Kidney (tissue), 14 donors: Measurements from ENCODE around the gene CYBRD1. TPM values are rescaled to one million over a fixed set of nuclear protein-coding genes. Genes with fewer than 3 reads are reported as not detected.
A peak's percentile ranks its signal among the peaks of the same experiment; 100 is the strongest.

ENCODE experiments used
- DNase-seq, 5 donors: peaks; one replicate each; pipeline ENCODE4 v3.0.0-alpha.2; 2013 to 2020
- FAIRE-seq: peaks from 2 replicates; lab custom pipeline; 2012; peaks lifted over from hg19 to GRCh38; lab: Jason Lieb, UNC
- H3K27ac ChIP-seq, 2 donors: one replicate each; pipeline ENCODE4 v1.7.0; 2013; ENCODE audit warnings: low read depth in 2 of 2, low read length in 2 of 2, inconsistent platforms in 1 of 2
- H3K27me3 ChIP-seq: one replicate; pipeline ENCODE4 v1.7.1; 2013; ENCODE audit warnings: low read length, inconsistent platforms; ENCODE audit not compliant: control insufficient read depth, insufficient read depth
- H3K36me3 ChIP-seq, 3 donors: one replicate each; pipeline versions ENCODE4 v1.7.0 to v1.7.1; 2013; ENCODE audit warnings: low read length in 3 of 3, control low read depth in 1 of 3, inconsistent platforms in 1 of 3; ENCODE audit not compliant: insufficient read depth in 3 of 3, control insufficient read depth in 2 of 3
- H3K4me1 ChIP-seq, 3 donors: one replicate each; pipeline versions ENCODE4 v1.7.0 to v1.7.1; 2013; ENCODE audit warnings: low read length in 3 of 3, inconsistent platforms in 1 of 3, low read depth in 1 of 3; ENCODE audit not compliant: control insufficient read depth in 2 of 3, insufficient read depth in 2 of 3
- H3K4me3 ChIP-seq, 3 donors: one replicate each; pipeline versions ENCODE4 v1.7.0 to v1.8.1; 2013; ENCODE audit warnings: low read length in 3 of 3, control low read depth in 1 of 3, inconsistent platforms in 1 of 3
- H3K9ac ChIP-seq, 3 donors: one replicate each; pipeline versions ENCODE4 v1.7.0 to v1.7.1; 2013; ENCODE audit warnings: low read length in 3 of 3, control low read depth in 1 of 3, inconsistent platforms in 1 of 3
- H3K9me3 ChIP-seq, 3 donors: one replicate each; pipeline versions ENCODE4 v1.7.0 to v1.7.1; 2013; ENCODE audit warnings: low read length in 3 of 3, control low read depth in 1 of 3, inconsistent platforms in 1 of 3; ENCODE audit not compliant: control insufficient read depth in 2 of 3, insufficient read depth in 1 of 3
- intact Hi-C: fragments of 100-400 bp; cut with DNase I; formaldehyde crosslinking; loops from one replicate; pipeline ENCODE4 v1.11.1; 2022
- polyA plus RNA-seq: library from polyadenylated mRNA; stranded (reverse); fragments of 350-450 nt; fragmentation: Illumina TruSeq; extraction: RNeasy Lipid Tissue Mini Kit (QIAGEN cat#74804); gene quantifications from one replicate; pipeline ENCODE4 v1.2.3, GENCODE V29; 2014; ENCODE audit warnings: low read depth, low replicate concordance; ENCODE audit not compliant: insufficient read depth
- total RNA-seq: library from RNA; stranded (reverse); fragmentation: NEBNext Ultra II Directional; extraction: Animal tissue kit (Norgen Biotek cat#: 25700); gene quantifications from one replicate; pipeline ENCODE4 v1.2.1, GENCODE V29; 2021
- TF ChIP-seq, protein P1 (sequence below): IDR thresholded peaks from 3 replicates; pipeline ENCODE4 v1.5.1; 2012; ENCODE audit warnings: mild to moderate bottlenecking, moderate library complexity, borderline replicate concordance; ENCODE audit not compliant: insufficient read depth; ENCODE audit errors: extremely low read depth
- donor health status: control.
- donor health status: control.
- donor health status: control.
- donor health status: control.
- donor health status: control.
- donor health status: DM: yes; HTN: yes; CAD: no.
- donor health status: Normal renal cell carcinoma (clear cell type).

The CYBRD1 gene
- total and polyA plus RNA-seq, 2 donors from 2014 or later = 17.7 to 57.3 TPM

DNA sequence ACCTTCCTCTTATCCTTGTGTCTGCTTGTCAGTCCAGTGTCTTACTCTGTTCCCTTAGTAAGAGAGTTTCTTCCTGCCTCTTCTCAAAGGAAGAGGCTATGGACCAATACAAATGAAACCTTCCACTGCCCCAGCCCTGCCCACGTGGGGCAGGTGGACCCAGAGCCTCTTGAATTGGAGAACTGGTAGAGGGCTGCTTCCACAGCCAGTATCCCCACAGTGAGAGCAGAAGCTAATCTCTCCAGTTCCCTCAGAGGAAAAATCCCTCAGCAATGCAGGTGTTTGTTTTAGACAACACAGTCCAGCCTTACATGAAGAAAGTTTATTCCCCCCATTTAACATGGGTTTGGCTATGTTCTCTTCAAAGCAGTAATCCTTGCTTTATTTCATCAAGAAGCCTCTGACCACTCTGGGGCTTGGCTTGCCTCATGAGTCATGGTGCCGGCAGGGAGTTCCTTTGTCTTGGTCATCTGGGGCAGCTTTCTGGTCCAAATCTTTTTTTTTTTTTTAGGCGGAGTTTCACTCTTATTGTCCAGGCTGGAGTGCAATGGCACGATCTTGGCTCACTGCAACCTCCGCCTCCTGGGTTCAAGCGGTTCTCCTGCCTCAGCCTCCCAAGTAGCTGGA is 6.5 kb upstream of the CYBRD1 start:
- Histone ChIP-seq H3K27ac (no peak overlapping the region), H3K9ac (no peak overlapping the region), H3K36me3 (no peaks in the 10 kb centered on the region), H3K4me1 (no peaks in the 10 kb centered on the region), H3K27me3 (no peaks in the 10 kb centered on the region), H3K9me3 (no peaks in the 10 kb centered on the region), H3K4me3 (no peak overlapping the region)
- TF ChIP-seq, protein P1, sequence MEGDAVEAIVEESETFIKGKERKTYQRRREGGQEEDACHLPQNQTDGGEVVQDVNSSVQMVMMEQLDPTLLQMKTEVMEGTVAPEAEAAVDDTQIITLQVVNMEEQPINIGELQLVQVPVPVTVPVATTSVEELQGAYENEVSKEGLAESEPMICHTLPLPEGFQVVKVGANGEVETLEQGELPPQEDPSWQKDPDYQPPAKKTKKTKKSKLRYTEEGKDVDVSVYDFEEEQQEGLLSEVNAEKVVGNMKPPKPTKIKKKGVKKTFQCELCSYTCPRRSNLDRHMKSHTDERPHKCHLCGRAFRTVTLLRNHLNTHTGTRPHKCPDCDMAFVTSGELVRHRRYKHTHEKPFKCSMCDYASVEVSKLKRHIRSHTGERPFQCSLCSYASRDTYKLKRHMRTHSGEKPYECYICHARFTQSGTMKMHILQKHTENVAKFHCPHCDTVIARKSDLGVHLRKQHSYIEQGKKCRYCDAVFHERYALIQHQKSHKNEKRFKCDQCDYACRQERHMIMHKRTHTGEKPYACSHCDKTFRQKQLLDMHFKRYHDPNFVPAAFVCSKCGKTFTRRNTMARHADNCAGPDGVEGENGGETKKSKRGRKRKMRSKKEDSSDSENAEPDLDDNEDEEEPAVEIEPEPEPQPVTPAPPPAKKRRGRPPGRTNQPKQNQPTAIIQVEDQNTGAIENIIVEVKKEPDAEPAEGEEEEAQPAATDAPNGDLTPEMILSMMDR = no peak
- DNase-seq (no peak), FAIRE-seq (no peak)
- intact Hi-C loops = no loop called here

DNA sequence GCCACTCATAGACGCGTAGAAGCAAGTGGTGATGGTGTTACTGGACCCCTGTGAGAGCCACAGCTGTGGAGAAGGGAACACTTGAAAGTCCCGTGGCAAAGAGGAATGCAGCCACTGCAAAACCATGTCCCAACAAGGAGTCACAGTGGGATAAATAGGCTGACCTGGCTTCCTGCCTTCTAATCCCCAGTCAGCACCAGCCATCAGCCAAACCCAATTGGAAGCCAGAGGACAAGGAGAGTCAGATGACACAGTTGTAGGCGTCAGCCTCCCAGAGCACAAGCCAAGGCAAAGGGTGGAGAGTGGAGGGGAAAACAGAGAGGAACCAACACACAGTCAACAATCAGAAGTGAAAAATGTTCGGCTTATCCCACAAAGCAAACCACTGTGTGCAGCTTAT is 5.5 kb upstream of the CYBRD1 start:
- H3K4me1 ChIP-seq = peaks cover 0 to 3% (median 2%) of the 10 kb centered on the region in 3 donors
- no peaks in the 10 kb centered on the region for H3K9me3 ChIP-seq
- DNase-seq (no peak), FAIRE-seq (no peak)
- H3K27me3 ChIP-seq = no peaks in the 10 kb centered on the region
- H3K27ac ChIP-seq = no peak overlapping the region
- no peak overlapping the region for H3K4me3 ChIP-seq
- no peaks in the 10 kb centered on the region for H3K36me3 ChIP-seq
- no peak overlapping the region for H3K9ac ChIP-seq
- TF ChIP-seq, protein P1 = no peak
- intact Hi-C loops = no loop called here

DNA sequence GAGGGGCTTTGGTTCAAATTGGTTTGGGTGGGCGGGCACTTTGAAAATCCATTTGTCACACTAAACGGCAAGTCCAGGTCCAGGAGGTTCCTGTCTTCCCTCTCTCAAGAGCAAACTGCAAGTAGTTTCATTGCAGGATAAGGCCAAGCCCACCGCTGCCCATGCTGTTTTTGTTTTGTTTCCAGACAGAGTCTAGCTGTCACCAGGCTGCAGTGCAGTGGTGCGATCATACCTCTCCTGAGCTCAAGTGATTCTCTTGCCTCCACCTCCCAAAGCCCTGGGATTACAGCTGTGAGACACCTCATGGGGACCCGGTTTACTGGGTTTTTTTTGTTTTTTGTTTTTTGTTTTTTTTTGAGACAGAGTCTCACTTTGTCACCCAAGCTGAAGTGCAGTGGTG is 1.8 kb upstream of the CYBRD1 start:
- Histone ChIP-seq H3K9me3 (no peaks in the 10 kb centered on the region), H3K27ac (no peak overlapping the region), H3K4me1 (peaks cover 0 to 9% (median 8%) of the 10 kb centered on the region in 3 donors), H3K36me3 (no peaks in the 10 kb centered on the region), H3K9ac (no peak overlapping the region), H3K4me3 (no peak overlapping the region), H3K27me3 (no peaks in the 10 kb centered on the region)
- FAIRE-seq (no peak), DNase-seq (peak in 2 of 5 donors; percentile 13 to 24)
- TF ChIP-seq, protein P1 = no peak
- intact Hi-C loops = no loop called here
